Spleen (tissue), 11 donors: Measurements from ENCODE around the gene VPS36. TPM values are rescaled to one million over a fixed set of nuclear protein-coding genes. Genes with fewer than 3 reads are reported as not detected.

Source experiments
- DNase-seq: peaks from one replicate; pipeline ENCODE4 v3.0.0-alpha.2; 2020
- H3K27ac ChIP-seq, 8 donors: fragments of 200-600 bp; sonication (generic) in 7 of 8; 1 replicate in 4 of 8; 2 replicates in 4 of 8; pipeline versions ENCODE4 v1.5.0 to v1.8.0; 2016 to 2021; ENCODE audit warnings: inconsistent platforms in 4 of 8, mild to moderate bottlenecking in 4 of 8, moderate library complexity in 1 of 8
- H3K27me3 ChIP-seq, 7 donors: fragments of 200-600 bp; sonication (generic) in 6 of 7; replicated peaks in 1 of 7; 1 replicate in 4 of 7; 2 replicates in 3 of 7; pipeline versions ENCODE4 v1.5.0 to v1.8.0; 2016 to 2021; ENCODE audit warnings: inconsistent platforms in 3 of 7, mild to moderate bottlenecking in 1 of 7
- H3K36me3 ChIP-seq, 6 donors: fragments of 200-600 bp; sonication (generic) in 5 of 6; 1 replicate in 4 of 6; 2 replicates in 2 of 6; pipeline versions ENCODE4 v1.5.0 to v1.8.0; 2016 to 2021; ENCODE audit warnings: inconsistent platforms in 2 of 6
- H3K4me1 ChIP-seq, 6 donors: fragments of 200-600 bp; sonication (generic) in 5 of 6; 1 replicate in 3 of 6; 2 replicates in 3 of 6; pipeline versions ENCODE4 v1.5.0 to v1.8.0; 2016 to 2021; ENCODE audit warnings: inconsistent platforms in 3 of 6
- H3K4me3 ChIP-seq, 8 donors: fragments of 200-600 bp; sonication (generic) in 7 of 8; 1 replicate in 4 of 8; 2 replicates in 4 of 8; pipeline versions ENCODE4 v1.5.0 to v1.8.0; 2016 to 2021; ENCODE audit warnings: inconsistent platforms in 4 of 8, mild to moderate bottlenecking in 4 of 8, moderate library complexity in 2 of 8
- H3K9me3 ChIP-seq, 8 donors: fragments of 200-600 bp; sonication (generic) in 7 of 8; 1 replicate in 4 of 8; 2 replicates in 4 of 8; pipeline versions ENCODE4 v1.5.0 to v1.8.0; 2016 to 2021; ENCODE audit warnings: inconsistent platforms in 4 of 8
- POLR2A ChIP-seq, 3 donors: fragments of 450-650 bp; IDR thresholded peaks; one replicate each; pipeline ENCODE4 v1.5.1; 2017; ENCODE audit warnings: antibody characterized with exemption in 3 of 3, mild to moderate bottlenecking in 1 of 3
- POLR2AphosphoS5 ChIP-seq, 3 donors: sonication (generic); formaldehyde crosslinking; IDR thresholded peaks; one replicate each; pipeline ENCODE4 v1.5.1; 2017; ENCODE audit warnings: antibody characterized with exemption in 3 of 3
- WGBS, 5 donors: extraction: QIAGEN DNeasy Blood & Tissue Kit in 3 of 5; methylation state at CpG; one replicate each; pipeline versions ENCODE4 v1.1.5 to v1.1.7; 2013 to 2018; 5-methylcytosine and 5-hydroxymethylcytosine counted together
- intact Hi-C: fragments of 100-400 bp; cut with DNase I; formaldehyde crosslinking; loops from one replicate; pipeline ENCODE4 v1.15.0; 2023; ENCODE audit warnings: low total_unique reads
- polyA plus RNA-seq, 3 donors: library from polyadenylated mRNA; stranded (reverse); fragments of 200-250 nt; gene quantifications; one replicate each; pipeline ENCODE4 v1.2.1, GENCODE V29; 2013
- total RNA-seq, 7 donors: library from RNA; depleted of rRNA in 3 of 7; stranded (reverse); fragments of >200 nt in 3 of 7; fragmentation: NEBNext Ultra II Directional in 4 of 7; extraction: Animal tissue kit (Norgen Biotek cat#: 25700) in 4 of 7; gene quantifications; one replicate each; pipeline versions ENCODE4 v1.1.0 to v1.2.1, GENCODE V29; 2016 to 2021
- TF ChIP-seq, protein P1 (sequence below), 11 experiments: fragments of 200-600 bp in 7 of 11; fragments of 450-650 bp in 4 of 11; sonication (generic) in 4 of 11; IDR thresholded peaks in 8 of 11; conservative IDR thresholded peaks in 3 of 11; 1 replicate in 7 of 11; 2 replicates in 4 of 11; pipeline versions ENCODE4 v1.4.0 to v1.8.0; 2016 to 2021; ENCODE audit warnings: antibody characterized with exemption in 11 of 11, inconsistent platforms in 4 of 11, mild to moderate bottlenecking in 1 of 11
- donor health status: healthy with polysubstance abuse.
- donor health status: DM: no; HTN: no; CAD: no; lungs with moderate emphysema.
- donor health status: DM: no; HTN: no; CAD: no.
- donor health status: Bipolar disorder and iron deficiency.
- donor health status: healthy.
- donor health status: DM: no; HTN: no; CAD: no.
- donor health status: DM: yes; HTN: yes; CAD: no.

The VPS36 gene
- total and polyA plus RNA-seq, 10 donors = 18.3 to 98.9 (median 55.5) TPM

DNA sequence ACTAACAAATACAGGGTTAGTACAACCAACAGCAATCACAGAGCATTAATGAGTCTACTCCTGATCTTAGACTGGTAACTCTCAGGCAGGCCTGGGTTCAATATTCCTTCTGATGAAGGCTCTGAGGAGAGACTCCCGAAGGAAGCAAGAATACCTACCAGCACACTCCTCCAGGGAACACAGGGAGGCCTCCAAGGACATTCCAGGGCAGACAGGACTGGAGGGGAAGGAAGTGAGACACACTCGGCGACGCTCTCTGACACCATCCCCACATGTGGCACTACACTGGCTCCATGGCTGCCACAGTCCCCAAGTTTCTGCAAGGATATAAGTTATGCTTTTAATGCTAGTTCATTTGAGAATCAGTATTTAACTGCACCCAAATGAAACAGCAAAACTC is 64.6 kb downstream of the VPS36 start:
- Histone ChIP-seq H3K4me3 (no peak overlapping the region), H3K9me3 (peaks cover 0 to 11% (median 0%) of the 10 kb centered on the region in 8 donors), H3K27me3 (no peaks in the 10 kb centered on the region), H3K27ac (no peak overlapping the region), H3K36me3 (no peaks in the 10 kb centered on the region), H3K4me1 (peaks cover 0 to 4% (median 0%) of the 10 kb centered on the region in 6 donors)
- intact Hi-C loops = no loop called here
- WGBS, 5 donors = 67 to 84% (median 68%) methylated on average over 3 to 4 of the region's 4 CpGs
- TF ChIP-seq, protein P1, sequence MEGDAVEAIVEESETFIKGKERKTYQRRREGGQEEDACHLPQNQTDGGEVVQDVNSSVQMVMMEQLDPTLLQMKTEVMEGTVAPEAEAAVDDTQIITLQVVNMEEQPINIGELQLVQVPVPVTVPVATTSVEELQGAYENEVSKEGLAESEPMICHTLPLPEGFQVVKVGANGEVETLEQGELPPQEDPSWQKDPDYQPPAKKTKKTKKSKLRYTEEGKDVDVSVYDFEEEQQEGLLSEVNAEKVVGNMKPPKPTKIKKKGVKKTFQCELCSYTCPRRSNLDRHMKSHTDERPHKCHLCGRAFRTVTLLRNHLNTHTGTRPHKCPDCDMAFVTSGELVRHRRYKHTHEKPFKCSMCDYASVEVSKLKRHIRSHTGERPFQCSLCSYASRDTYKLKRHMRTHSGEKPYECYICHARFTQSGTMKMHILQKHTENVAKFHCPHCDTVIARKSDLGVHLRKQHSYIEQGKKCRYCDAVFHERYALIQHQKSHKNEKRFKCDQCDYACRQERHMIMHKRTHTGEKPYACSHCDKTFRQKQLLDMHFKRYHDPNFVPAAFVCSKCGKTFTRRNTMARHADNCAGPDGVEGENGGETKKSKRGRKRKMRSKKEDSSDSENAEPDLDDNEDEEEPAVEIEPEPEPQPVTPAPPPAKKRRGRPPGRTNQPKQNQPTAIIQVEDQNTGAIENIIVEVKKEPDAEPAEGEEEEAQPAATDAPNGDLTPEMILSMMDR (IDR thresholded peaks at IDR 0.05 in 8 of 11, conservative IDR thresholded peaks at IDR 0.05 in 3 of 11) = no peak
- TF ChIP-seq POLR2A (IDR thresholded peaks at IDR 0.05) (no peak), POLR2AphosphoS5 (IDR thresholded peaks at IDR 0.05) (no peak)
- DNase-seq = no peak

DNA sequence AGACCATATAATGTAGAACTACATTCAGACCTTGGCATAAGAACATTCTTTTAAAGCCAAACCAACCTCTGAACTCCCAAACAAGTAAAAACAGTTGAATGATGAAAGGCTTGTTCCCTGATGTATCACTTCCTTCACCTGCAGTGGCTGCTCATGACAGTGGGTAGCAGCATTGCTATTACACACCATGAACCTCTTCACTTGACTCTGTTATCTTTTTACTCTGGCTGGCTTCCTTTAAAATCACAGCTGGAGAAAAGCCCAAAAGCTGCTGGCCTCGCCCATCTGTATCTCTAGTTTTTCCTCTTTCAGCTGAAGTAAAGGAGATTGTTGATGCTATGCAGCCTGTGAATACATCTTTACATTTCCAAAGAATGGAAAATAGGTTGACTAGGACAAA is 67.1 kb downstream of the VPS36 start:
- Histone ChIP-seq H3K9me3 (peaks cover 0 to 10% (median 0%) of the 10 kb centered on the region in 8 donors), H3K4me1 (peaks cover 0 to 4% (median 0%) of the 10 kb centered on the region in 6 donors), H3K27ac (no peak overlapping the region), H3K36me3 (peaks cover 0 to 2% (median under 1%) of the 10 kb centered on the region in 6 donors), H3K27me3 (no peaks in the 10 kb centered on the region), H3K4me3 (no peak overlapping the region)
- WGBS, 5 donors = 59 to 78% (median 60%) methylated on average over 1 of the region's 1 CpG
- intact Hi-C loops = no loop called here
- TF ChIP-seq POLR2A (IDR thresholded peaks at IDR 0.05) (no peak), POLR2AphosphoS5 (IDR thresholded peaks at IDR 0.05) (no peak)
- TF ChIP-seq, protein P1 (IDR thresholded peaks at IDR 0.05 in 8 of 11, conservative IDR thresholded peaks at IDR 0.05 in 3 of 11) = no peak
- no peak for DNase-seq

DNA sequence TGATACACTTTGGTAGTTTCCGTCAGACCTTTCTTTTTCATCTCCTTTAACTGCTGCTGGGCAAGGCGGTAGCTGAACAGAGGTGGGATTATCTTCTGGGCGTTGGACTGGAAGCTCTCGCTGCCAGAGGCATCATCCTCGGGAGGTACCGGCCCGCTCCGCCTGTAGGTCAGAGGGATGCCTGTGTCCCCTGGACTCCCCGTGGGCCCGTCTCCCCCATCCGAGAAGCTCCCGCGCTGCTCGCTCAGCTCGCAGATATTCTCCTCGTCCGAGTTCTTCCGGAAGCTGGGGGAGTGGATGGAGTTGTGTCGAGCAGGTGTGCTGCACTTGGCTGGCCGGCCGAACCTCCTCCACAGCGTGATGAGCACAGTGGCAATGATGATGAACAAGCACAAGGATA is 72.1 kb downstream of the VPS36 start:
- 93 to 96% (median 95%) methylated on average over 22 of the region's 22 CpGs for WGBS, 5 donors
- intact Hi-C loops = no loop called here
- TF ChIP-seq POLR2AphosphoS5 (IDR thresholded peaks at IDR 0.05) = no peak
- no peak for TF ChIP-seq POLR2A (IDR thresholded peaks at IDR 0.05)
- TF ChIP-seq, protein P1 (IDR thresholded peaks at IDR 0.05 in 8 of 11, conservative IDR thresholded peaks at IDR 0.05 in 3 of 11) = no peak
- Histone ChIP-seq H3K27me3 (no peaks in the 10 kb centered on the region), H3K9me3 (no peaks in the 10 kb centered on the region), H3K4me1 (no peaks in the 10 kb centered on the region), H3K36me3 (peaks cover 0 to 12% (median 4%) of the 10 kb centered on the region in 6 donors), H3K27ac (no peak overlapping the region), H3K4me3 (no peak overlapping the region)
- no peak for DNase-seq

DNA sequence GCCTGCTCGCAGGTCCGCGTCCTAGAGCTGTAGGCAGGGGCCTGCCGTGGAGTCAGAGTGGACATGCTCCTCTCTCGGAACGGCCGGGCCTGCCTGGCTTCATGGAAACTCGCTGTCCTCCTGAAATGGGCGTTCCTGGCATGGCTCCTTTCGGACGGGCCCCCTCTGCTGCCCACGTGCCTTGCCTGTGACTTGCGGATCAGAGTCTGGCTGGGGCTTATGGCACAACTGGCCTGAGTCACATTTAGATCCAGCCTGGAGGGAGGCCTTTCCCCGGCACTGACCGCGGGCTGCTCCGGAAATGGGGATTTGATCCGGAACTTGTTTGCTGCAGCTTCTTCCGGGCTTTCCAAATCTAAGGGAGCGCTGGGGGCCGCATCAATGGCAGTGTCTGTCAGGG is 72.5 kb downstream of the VPS36 start:
- TF ChIP-seq POLR2A (IDR thresholded peaks at IDR 0.05) (no peak), POLR2AphosphoS5 (IDR thresholded peaks at IDR 0.05) (no peak)
- TF ChIP-seq, protein P1 (IDR thresholded peaks at IDR 0.05 in 8 of 11, conservative IDR thresholded peaks at IDR 0.05 in 3 of 11) = no peak
- Histone ChIP-seq H3K27me3 (no peaks in the 10 kb centered on the region), H3K9me3 (no peaks in the 10 kb centered on the region), H3K27ac (no peak overlapping the region), H3K36me3 (peaks cover 0 to 12% (median 4%) of the 10 kb centered on the region in 6 donors), H3K4me1 (no peaks in the 10 kb centered on the region), H3K4me3 (no peak overlapping the region)
- intact Hi-C loops = no loop called here
- WGBS, 5 donors = 94 to 97% (median 95%) methylated on average over 14 to 21 of the region's 21 CpGs
- no peak for DNase-seq
